H1 (cell line): Measurements from ENCODE around the gene GFRA3.

ENCODE experiments used
- BCL11A ChIP-seq, 2 experiments: IDR thresholded peaks; one replicate each; pipeline ENCODE4 v1.6.1; 2011; ENCODE audit warnings: low read depth in 2 of 2, low read length in 2 of 2, mild to moderate bottlenecking in 2 of 2
- GTF2F1 ChIP-seq: IDR thresholded peaks from 2 replicates; pipeline ENCODE4 v1.6.1; 2012; ENCODE audit warnings: low read depth, low read length, improper control_type of control experiment, borderline replicate concordance
- POLR2AphosphoS5 ChIP-seq: IDR thresholded peaks from 2 replicates; pipeline ENCODE4 v1.6.1; 2011; ENCODE audit warnings: low read depth, low read length
- TF ChIP-seq, protein P1 (sequence below), 3 experiments: IDR thresholded peaks; 1 replicate in 2 of 3; 2 replicates in 1 of 3; pipeline versions ENCODE4 v1.5.1 to v1.6.1; 2011; ENCODE audit warnings: low read length in 3 of 3, mild to moderate bottlenecking in 3 of 3, inconsistent platforms in 2 of 3, low read depth in 1 of 3, moderate library complexity in 1 of 3; ENCODE audit not compliant: insufficient read depth in 1 of 3; ENCODE audit errors: control extremely low read depth in 1 of 3

DNA sequence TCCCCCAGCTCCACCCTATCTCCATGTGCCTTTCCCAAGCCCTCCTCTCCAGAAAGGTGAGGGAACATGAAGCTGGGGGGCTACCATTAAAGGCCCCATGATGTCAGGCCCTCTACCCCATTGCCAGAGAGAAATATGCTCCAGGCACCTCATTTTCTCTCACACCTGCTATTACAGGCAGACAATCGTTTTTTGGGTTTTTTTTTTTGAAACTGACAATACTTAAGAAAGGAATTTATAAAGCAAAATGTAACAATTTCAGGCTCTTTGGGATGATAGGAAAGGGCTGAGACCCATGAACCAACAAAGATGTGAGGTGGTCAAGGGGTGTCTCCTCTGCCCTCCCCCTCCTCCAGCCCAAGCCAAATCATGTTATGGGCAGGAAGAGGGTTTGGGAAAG, 1.5 kb upstream of the GFRA3 start:
- TF ChIP-seq BCL11A (IDR thresholded peaks at IDR 0.05; ENCODE audit: low read depth in 2 of 2, low read length in 2 of 2) (no peak), GTF2F1 (no peak), POLR2AphosphoS5 (no peak)
- TF ChIP-seq, protein P1, sequence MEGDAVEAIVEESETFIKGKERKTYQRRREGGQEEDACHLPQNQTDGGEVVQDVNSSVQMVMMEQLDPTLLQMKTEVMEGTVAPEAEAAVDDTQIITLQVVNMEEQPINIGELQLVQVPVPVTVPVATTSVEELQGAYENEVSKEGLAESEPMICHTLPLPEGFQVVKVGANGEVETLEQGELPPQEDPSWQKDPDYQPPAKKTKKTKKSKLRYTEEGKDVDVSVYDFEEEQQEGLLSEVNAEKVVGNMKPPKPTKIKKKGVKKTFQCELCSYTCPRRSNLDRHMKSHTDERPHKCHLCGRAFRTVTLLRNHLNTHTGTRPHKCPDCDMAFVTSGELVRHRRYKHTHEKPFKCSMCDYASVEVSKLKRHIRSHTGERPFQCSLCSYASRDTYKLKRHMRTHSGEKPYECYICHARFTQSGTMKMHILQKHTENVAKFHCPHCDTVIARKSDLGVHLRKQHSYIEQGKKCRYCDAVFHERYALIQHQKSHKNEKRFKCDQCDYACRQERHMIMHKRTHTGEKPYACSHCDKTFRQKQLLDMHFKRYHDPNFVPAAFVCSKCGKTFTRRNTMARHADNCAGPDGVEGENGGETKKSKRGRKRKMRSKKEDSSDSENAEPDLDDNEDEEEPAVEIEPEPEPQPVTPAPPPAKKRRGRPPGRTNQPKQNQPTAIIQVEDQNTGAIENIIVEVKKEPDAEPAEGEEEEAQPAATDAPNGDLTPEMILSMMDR (IDR thresholded peaks at IDR 0.05; ENCODE audit: control extremely low read depth in 1 of 3, insufficient read depth in 1 of 3, low read depth in 1 of 3, low read length in 3 of 3) = no peak
